HUES48 (cell line): Measurements from ENCODE around the gene SLC15A3.
A peak's percentile ranks its signal among the peaks of the same experiment; 100 is the strongest.

Experiments
- H3K27ac ChIP-seq: one replicate; pipeline ENCODE4 v1.7.0; 2013; ENCODE audit warnings: low read depth, low read length, inconsistent platforms
- H3K27me3 ChIP-seq: 2 replicates; pipeline ENCODE4 v1.6.1; 2013; ENCODE audit warnings: mild to moderate bottlenecking, low read length; ENCODE audit not compliant: control insufficient read depth, insufficient read depth
- H3K36me3 ChIP-seq: 2 replicates; pipeline ENCODE4 v1.6.1; 2013; ENCODE audit warnings: low read length; ENCODE audit not compliant: control insufficient read depth, insufficient read depth
- H3K4me1 ChIP-seq: 2 replicates; pipeline ENCODE4 v1.6.1; 2013; ENCODE audit warnings: mild to moderate bottlenecking, low read length; ENCODE audit not compliant: control insufficient read depth, insufficient read depth
- H3K4me3 ChIP-seq: 2 replicates; pipeline ENCODE4 v1.5.1; 2013; ENCODE audit warnings: mild to moderate bottlenecking, low read depth, low read length
- H3K9ac ChIP-seq: 2 replicates; pipeline ENCODE4 v1.6.1; 2013; ENCODE audit warnings: mild to moderate bottlenecking, low read depth, low read length, moderate library complexity
- H3K9me3 ChIP-seq: 2 replicates; pipeline ENCODE4 v1.6.1; 2013; ENCODE audit warnings: low read length; ENCODE audit not compliant: control insufficient read depth, insufficient read depth

The SLC15A3 gene

DNA sequence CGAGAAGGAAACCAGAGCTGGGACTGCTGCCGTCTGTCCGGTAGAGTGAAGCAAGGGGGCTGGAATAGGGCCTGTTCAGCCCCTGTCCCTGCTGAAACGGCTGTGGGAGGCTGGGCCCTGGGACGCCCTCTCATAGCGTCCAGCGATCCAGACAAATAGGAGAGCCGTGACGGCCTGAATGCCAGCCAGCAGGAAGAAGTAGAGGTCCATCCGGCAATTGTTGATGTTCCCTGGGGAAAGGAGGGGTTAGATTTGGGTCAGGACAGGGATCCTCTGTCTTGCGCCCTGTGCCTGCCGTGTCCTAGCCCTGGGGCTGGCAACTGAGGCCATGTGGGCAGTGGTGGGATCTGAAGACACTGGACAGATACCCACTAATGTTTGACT lies 14.8 kb downstream of the SLC15A3 start:
- H3K27me3 ChIP-seq = no peaks in the 10 kb centered on the region
- no peaks in the 10 kb centered on the region for H3K9me3 ChIP-seq
- peaks cover 8% of the 10 kb centered on the region; the same call in 1 of the 2 replicates for H3K4me1 ChIP-seq
- H3K4me3 ChIP-seq = no peak overlapping the region
- H3K9ac ChIP-seq = no peak overlapping the region
- peaks cover 36% of the 10 kb centered on the region for H3K36me3 ChIP-seq
- H3K27ac ChIP-seq = no peak overlapping the region

GRCh38 chr11:60936467-60937143 lies 15.4 kb downstream of the SLC15A3 start:
- peaks cover 8% of the 10 kb centered on the region; the same call in 1 of the 2 replicates for H3K4me1 ChIP-seq
- no peak overlapping the region for H3K9ac ChIP-seq
- H3K4me3 ChIP-seq = no peak overlapping the region
- H3K9me3 ChIP-seq = no peaks in the 10 kb centered on the region
- H3K36me3 ChIP-seq = peaks cover 40% of the 10 kb centered on the region
- H3K27ac ChIP-seq = no peak overlapping the region
- H3K27me3 ChIP-seq = no peaks in the 10 kb centered on the region

GRCh38 chr11:60935676-60936442 lies 16.1 kb downstream of the SLC15A3 start:
- no peaks in the 10 kb centered on the region for H3K9me3 ChIP-seq
- H3K4me3 ChIP-seq = no peak overlapping the region
- peaks cover 8% of the 10 kb centered on the region; the same call in 1 of the 2 replicates for H3K4me1 ChIP-seq
- peaks cover 46% of the 10 kb centered on the region for H3K36me3 ChIP-seq
- H3K27ac ChIP-seq = no peak overlapping the region
- no peaks in the 10 kb centered on the region for H3K27me3 ChIP-seq
- H3K9ac ChIP-seq = no peak overlapping the region

- H3K4me3 ChIP-seq = no peak overlapping the region
- H3K36me3 ChIP-seq = peaks cover 54% of the 10 kb centered on the region
- no peaks in the 10 kb centered on the region for H3K27me3 ChIP-seq
- no peak overlapping the region for H3K27ac ChIP-seq
- H3K4me1 ChIP-seq = peaks cover 8% of the 10 kb centered on the region; the same call in 1 of the 2 replicates
- H3K9ac ChIP-seq = no peak overlapping the region
- H3K9me3 ChIP-seq = no peaks in the 10 kb centered on the region
These were observed 17.0 kb downstream of the SLC15A3 start for GRCh38 chr11:60934790-60935605.

GRCh38 chr11:60934124-60934789 lies 17.7 kb downstream of the SLC15A3 start:
- H3K9me3 ChIP-seq = no peaks in the 10 kb centered on the region

DNA sequence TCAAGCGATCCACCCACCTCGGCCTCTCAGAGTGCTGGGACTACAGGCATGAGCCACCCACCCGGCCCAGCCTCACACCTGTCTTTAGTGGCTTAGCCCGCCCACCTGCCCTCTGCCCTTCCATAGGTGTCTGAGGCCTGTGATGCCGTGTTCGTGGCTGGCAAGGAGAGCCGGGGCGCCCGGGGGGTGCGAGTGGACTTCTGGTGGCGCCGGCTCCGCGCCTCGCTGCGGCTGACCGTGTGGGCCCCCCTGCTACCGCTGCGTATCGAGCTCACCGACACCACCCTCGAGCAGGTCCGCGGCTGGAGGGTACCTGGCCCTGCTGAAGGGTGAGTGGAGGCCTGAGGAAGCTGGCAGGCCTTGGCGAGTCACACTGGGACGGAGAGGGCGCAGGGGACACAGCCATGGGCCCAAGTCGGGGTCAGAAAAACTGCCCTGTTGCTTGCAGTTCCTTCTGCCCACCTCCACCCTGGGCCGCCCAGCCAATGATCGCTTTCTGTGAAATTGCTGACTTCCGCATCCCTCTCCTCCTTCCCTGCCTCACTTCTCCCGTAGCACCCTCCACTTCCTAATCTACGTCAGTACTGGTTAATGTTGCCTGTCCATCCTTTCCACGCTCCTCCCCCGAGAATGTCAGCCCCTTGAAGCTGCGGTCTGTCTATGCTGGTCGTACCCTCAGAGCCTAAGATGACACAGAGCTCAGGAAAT lies 18.4 kb downstream of the SLC15A3 start:
- peaks cover 69% of the 10 kb centered on the region for H3K36me3 ChIP-seq
- peak overlapping the region; percentile 86 for H3K27ac ChIP-seq
- H3K27me3 ChIP-seq = no peaks in the 10 kb centered on the region
- peaks cover 8% of the 10 kb centered on the region; the same call in 1 of the 2 replicates for H3K4me1 ChIP-seq
- no peak overlapping the region for H3K9ac ChIP-seq
- H3K9me3 ChIP-seq = no peaks in the 10 kb centered on the region
- H3K4me3 ChIP-seq = no peak overlapping the region

More at GRCh38 chr11:60934124-60934789, 17.7 kb downstream of the SLC15A3 start:
- peaks cover 62% of the 10 kb centered on the region for H3K36me3 ChIP-seq
- no peak overlapping the region for H3K9ac ChIP-seq
- peaks cover 8% of the 10 kb centered on the region; the same call in 1 of the 2 replicates for H3K4me1 ChIP-seq
- no peak overlapping the region for H3K27ac ChIP-seq
- no peaks in the 10 kb centered on the region for H3K27me3 ChIP-seq
- no peak overlapping the region for H3K4me3 ChIP-seq

DNA sequence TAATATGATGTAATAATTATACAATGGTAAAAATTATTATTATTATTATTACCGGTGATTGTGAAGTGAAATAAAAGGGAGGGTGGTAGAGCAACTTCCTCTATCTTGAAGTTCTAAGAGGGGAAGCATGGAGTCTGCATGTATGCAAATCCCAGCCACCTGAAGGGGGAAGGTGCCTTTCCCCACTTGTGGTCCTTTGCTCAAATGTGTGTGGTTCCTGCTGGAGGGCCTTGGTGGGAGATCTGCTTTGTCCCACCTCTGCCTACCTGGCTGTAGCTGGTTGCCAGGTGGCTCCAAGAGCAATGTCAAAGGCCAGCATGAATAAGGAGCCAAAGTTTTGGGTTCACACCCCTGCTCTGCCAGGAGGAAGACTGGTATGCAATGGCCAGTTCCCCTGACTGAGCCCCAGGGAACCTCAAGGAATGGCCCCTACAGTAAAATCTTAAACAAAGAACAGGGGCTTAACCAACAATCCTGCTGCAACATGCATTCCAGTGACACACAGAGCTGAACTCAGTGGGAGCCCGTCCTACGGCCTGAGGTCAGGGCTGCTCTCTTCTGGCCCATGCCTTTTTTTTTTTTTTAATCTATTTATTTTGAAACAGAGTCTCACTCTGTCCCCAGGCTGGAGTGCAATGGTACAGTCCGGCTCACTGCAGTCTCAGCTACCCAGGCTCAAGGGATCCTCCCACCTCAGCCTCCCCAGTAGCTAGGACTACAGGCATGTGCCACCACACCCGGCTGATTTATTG lies 19.2 kb downstream of the SLC15A3 start:
- Histone ChIP-seq H3K27me3 (no peaks in the 10 kb centered on the region), H3K9me3 (no peaks in the 10 kb centered on the region), H3K27ac (peak overlapping the region; percentile 86), H3K4me3 (no peak overlapping the region), H3K4me1 (peaks cover 8% of the 10 kb centered on the region; the same call in 1 of the 2 replicates), H3K36me3 (peaks cover 76% of the 10 kb centered on the region), H3K9ac (no peak overlapping the region)

DNA sequence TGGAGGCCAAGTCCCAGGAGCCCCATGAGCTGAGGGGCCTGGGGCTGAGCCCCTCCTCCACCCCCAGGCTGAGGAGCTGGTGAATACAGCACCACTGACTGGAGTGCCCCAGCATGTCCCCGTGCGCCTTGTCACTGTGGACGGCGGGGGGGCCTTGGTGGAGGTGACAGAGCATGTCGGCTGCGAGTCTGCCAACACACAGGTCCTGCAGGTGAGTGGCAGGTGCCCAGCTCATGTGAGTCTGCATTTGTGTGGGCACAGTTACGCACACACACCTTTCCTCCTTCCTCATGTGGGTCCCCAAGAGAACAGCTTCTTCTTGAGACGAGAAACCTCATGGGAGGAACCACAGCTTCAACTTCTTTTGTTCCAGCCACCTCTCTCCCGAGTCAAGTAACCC lies 20.1 kb downstream of the SLC15A3 start:
- no peak overlapping the region for H3K9ac ChIP-seq
- H3K36me3 ChIP-seq = peaks cover 82% of the 10 kb centered on the region
- no peaks in the 10 kb centered on the region for H3K27me3 ChIP-seq
- peaks cover 8% of the 10 kb centered on the region; the same call in 1 of the 2 replicates for H3K4me1 ChIP-seq
- H3K9me3 ChIP-seq = no peaks in the 10 kb centered on the region
- no peak overlapping the region for H3K4me3 ChIP-seq
- H3K27ac ChIP-seq = peak overlapping the region; percentile 86

DNA sequence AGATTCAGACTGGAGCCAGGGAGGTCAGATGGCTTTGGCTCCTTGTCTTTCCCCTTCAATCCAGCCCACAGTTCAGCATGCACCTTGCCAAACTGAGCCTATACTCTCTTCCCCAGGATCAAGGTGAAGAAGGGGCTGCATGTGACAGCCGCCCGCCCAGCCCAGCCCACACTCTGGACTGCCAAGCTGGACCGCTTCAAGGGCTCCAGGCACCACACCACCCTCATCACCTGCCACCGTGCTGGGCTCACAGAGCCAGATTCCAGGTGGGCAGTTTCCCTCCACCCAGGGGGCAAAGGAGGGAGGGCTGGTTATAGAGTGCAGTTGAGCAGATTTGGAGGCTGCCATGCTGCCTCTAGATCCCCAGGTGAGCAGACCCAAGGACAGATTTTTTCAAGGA lies 21.6 kb downstream of the SLC15A3 start:
- Histone ChIP-seq H3K27ac (no peak overlapping the region), H3K36me3 (peaks cover 75% of the 10 kb centered on the region)

More for the DNA sequence above, 21.6 kb downstream of the SLC15A3 start:
- no peak overlapping the region for H3K4me3 ChIP-seq
- no peaks in the 10 kb centered on the region; the same call in 1 of the 2 replicates for H3K27me3 ChIP-seq
- no peaks in the 10 kb centered on the region for H3K9me3 ChIP-seq
- H3K4me1 ChIP-seq = peaks cover 12% of the 10 kb centered on the region
- no peak overlapping the region for H3K9ac ChIP-seq
